Peyer's patch (tissue), 4 donors: ENCODE measurements around the gene NDST1. TPM values are rescaled to one million over a fixed set of nuclear protein-coding genes. Genes with fewer than 3 reads are reported as not detected.

Source experiments
- DNase-seq, 3 donors: peaks; one replicate each; pipeline ENCODE4 v3.0.0-alpha.2; 2017 to 2019
- H3K27ac ChIP-seq, 4 donors: fragments of 200-600 bp; sonication (generic); one replicate each; pipeline ENCODE4 v1.5.1; 2016 to 2019
- H3K27me3 ChIP-seq, 2 donors: fragments of 200-600 bp; sonication (generic); one replicate each; pipeline ENCODE4 v1.5.1; 2019
- H3K36me3 ChIP-seq, 3 donors: fragments of 200-600 bp; sonication (generic); one replicate each; pipeline ENCODE4 v1.5.1; 2016 to 2019
- H3K4me1 ChIP-seq, 4 donors: fragments of 200-600 bp; sonication (generic); one replicate each; pipeline ENCODE4 v1.5.1; 2016 to 2019
- H3K4me3 ChIP-seq, 4 donors: fragments of 200-600 bp; sonication (generic); 1 replicate in 3 of 4; 2 replicates in 1 of 4; pipeline ENCODE4 v1.5.1; 2016 to 2019; ENCODE audit warnings: mild to moderate bottlenecking in 1 of 4
- H3K9me3 ChIP-seq, 4 donors: fragments of 200-600 bp; sonication (generic); one replicate each; pipeline ENCODE4 v1.5.1; 2016 to 2019; ENCODE audit warnings: mild to moderate bottlenecking in 1 of 4
- POLR2A ChIP-seq, 2 donors: fragments of 450-650 bp; IDR thresholded peaks; one replicate each; pipeline ENCODE4 v1.5.1; 2017; ENCODE audit warnings: antibody characterized with exemption in 2 of 2, mild to moderate bottlenecking in 2 of 2, moderate library complexity in 2 of 2
- total RNA-seq, 4 donors: library from RNA; depleted of rRNA; stranded (reverse); fragments of >200 nt; gene quantifications; one replicate each; pipeline ENCODE4 v1.1.0, GENCODE V29; 2016
- TF ChIP-seq, protein P1 (sequence below), 6 experiments: fragments of 450-650 bp in 4 of 6; fragments of 200-600 bp in 2 of 6; sonication (generic) in 1 of 6; IDR thresholded peaks; one replicate each; pipeline ENCODE4 v1.5.1; 2017 to 2019; ENCODE audit warnings: antibody characterized with exemption in 6 of 6, mild to moderate bottlenecking in 3 of 6, moderate library complexity in 1 of 6

Gene NDST1
- total RNA-seq, 4 donors from 2014 or later: 80.9 to 168 (median 118) TPM

DNA sequence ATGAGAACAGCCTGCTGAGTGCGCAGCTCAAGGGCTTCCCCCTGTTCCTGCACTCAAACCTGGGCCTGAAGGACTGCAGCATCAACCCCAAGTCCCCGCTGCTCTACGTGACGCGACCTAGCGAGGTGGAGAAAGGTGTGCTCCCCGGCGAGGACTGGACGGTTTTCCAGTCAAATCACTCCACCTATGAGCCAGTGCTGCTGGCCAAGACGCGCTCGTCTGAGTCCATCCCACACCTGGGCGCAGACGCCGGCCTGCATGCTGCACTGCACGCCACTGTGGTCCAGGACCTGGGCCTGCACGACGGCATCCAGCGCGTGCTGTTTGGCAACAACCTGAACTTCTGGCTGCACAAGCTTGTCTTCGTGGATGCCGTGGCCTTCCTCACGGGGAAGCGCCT, 19.9 kb downstream of the NDST1 start:
- H3K27ac ChIP-seq: no peak overlapping the region
- no peak for TF ChIP-seq POLR2A (IDR thresholded peaks at IDR 0.05)
- TF ChIP-seq, protein P1, sequence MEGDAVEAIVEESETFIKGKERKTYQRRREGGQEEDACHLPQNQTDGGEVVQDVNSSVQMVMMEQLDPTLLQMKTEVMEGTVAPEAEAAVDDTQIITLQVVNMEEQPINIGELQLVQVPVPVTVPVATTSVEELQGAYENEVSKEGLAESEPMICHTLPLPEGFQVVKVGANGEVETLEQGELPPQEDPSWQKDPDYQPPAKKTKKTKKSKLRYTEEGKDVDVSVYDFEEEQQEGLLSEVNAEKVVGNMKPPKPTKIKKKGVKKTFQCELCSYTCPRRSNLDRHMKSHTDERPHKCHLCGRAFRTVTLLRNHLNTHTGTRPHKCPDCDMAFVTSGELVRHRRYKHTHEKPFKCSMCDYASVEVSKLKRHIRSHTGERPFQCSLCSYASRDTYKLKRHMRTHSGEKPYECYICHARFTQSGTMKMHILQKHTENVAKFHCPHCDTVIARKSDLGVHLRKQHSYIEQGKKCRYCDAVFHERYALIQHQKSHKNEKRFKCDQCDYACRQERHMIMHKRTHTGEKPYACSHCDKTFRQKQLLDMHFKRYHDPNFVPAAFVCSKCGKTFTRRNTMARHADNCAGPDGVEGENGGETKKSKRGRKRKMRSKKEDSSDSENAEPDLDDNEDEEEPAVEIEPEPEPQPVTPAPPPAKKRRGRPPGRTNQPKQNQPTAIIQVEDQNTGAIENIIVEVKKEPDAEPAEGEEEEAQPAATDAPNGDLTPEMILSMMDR (IDR thresholded peaks at IDR 0.05): no peak
- DNase-seq: no peak
- no peak overlapping the region for H3K4me3 ChIP-seq
- no peaks in the 10 kb centered on the region for H3K27me3 ChIP-seq
- no peaks in the 10 kb centered on the region for H3K9me3 ChIP-seq
- H3K36me3 ChIP-seq: peaks cover 0 to 33% (median 0%) of the 10 kb centered on the region in 3 donors
- peaks cover 0 to 36% (median 3%) of the 10 kb centered on the region in 4 donors for H3K4me1 ChIP-seq

- Histone ChIP-seq H3K4me3 (no peak overlapping the region), H3K27ac (no peak overlapping the region), H3K9me3 (no peaks in the 10 kb centered on the region), H3K27me3 (no peaks in the 10 kb centered on the region), H3K4me1 (peaks cover 0 to 24% (median 0%) of the 10 kb centered on the region in 4 donors), H3K36me3 (peaks cover 0 to 45% (median 0%) of the 10 kb centered on the region in 3 donors)
- no peak for DNase-seq
- TF ChIP-seq, protein P1 (IDR thresholded peaks at IDR 0.05): no peak
- TF ChIP-seq POLR2A (IDR thresholded peaks at IDR 0.05): no peak
Observed at GRCh38 chr5:150528924-150529546, 21.1 kb downstream of the NDST1 start.

DNA sequence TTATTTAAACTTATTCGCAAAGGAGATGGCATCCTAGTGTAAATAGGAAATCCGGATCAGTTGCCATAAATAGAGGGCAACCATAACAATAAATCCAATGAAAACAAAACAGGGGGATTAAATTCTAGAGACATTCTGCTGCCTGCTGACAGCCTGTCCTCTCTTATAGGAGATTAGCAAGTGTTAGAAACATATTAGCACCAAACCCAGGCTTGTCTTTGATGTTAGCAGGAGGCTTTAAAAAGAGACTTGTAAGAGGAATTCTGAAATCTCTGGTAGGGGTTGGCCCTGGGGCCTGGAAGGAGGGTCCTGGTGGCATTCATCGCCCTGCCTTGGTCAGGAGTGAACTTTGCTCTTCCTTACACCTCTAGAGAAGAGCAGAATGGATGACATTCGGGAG, 21.6 kb downstream of the NDST1 start:
- H3K36me3 ChIP-seq: peaks cover 0 to 50% (median 0%) of the 10 kb centered on the region in 3 donors
- no peak for DNase-seq
- H3K27ac ChIP-seq: no peak overlapping the region
- H3K4me1 ChIP-seq: peaks cover 0 to 24% (median 0%) of the 10 kb centered on the region in 4 donors
- no peaks in the 10 kb centered on the region for H3K27me3 ChIP-seq
- H3K9me3 ChIP-seq: no peaks in the 10 kb centered on the region
- no peak overlapping the region for H3K4me3 ChIP-seq
- no peak for TF ChIP-seq POLR2A (IDR thresholded peaks at IDR 0.05)
- TF ChIP-seq, protein P1 (IDR thresholded peaks at IDR 0.05): no peak

DNA sequence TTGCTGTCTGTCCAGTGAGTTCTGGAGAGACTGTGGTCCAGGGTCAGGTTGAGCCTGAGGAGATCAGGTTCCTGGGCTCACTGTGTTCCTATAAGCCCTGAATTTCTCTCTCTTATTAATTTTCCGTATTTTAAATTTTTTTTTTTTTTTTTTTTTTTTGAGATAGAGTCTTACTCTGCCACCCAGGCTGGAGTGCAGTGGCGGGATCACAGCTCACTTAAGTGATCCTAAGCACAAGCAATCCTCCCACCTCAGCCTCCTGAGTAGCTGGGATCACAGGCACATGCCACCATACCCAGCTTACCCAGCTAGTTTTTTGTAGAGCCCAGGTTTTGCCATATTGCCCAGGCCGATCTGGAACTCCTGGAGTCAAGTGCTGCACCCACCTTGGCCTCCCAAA, 22.5 kb downstream of the NDST1 start:
- TF ChIP-seq, protein P1 (IDR thresholded peaks at IDR 0.05): no peak
- no peak for TF ChIP-seq POLR2A (IDR thresholded peaks at IDR 0.05)
- Histone ChIP-seq H3K4me1 (peaks cover 0 to 22% (median 0%) of the 10 kb centered on the region in 4 donors), H3K4me3 (no peak overlapping the region), H3K9me3 (no peaks in the 10 kb centered on the region), H3K27me3 (no peaks in the 10 kb centered on the region), H3K27ac (no peak overlapping the region), H3K36me3 (peaks cover 0 to 59% (median 0%) of the 10 kb centered on the region in 3 donors)
- DNase-seq: no peak

GRCh38 chr5:150530951-150531588, 23.1 kb downstream of the NDST1 start:
- Histone ChIP-seq H3K4me3 (no peak overlapping the region), H3K4me1 (peaks cover 0 to 17% (median 0%) of the 10 kb centered on the region in 4 donors), H3K9me3 (no peaks in the 10 kb centered on the region), H3K36me3 (peaks cover 0 to 65% (median 0%) of the 10 kb centered on the region in 3 donors), H3K27me3 (no peaks in the 10 kb centered on the region), H3K27ac (no peak overlapping the region)
- no peak for TF ChIP-seq POLR2A (IDR thresholded peaks at IDR 0.05)
- TF ChIP-seq, protein P1 (IDR thresholded peaks at IDR 0.05): no peak
- no peak for DNase-seq
